ENCODE measurements around the gene DDX10.

- TF ChIP-seq CTCF (IDR thresholded peaks at IDR 0.05; ENCODE audit: borderline replicate concordance, extremely low read depth, low read length, poor library complexity, severe bottlenecking) (no peak), EZH2 (IDR thresholded peaks at IDR 0.05; ENCODE audit: borderline replicate concordance, low read depth, low read length, severe bottlenecking) (no peak)
Observed at GRCh38 chr11:108636222-108636621, 28.6 kb upstream of the DDX10 start.
